K562 (cell line): ENCODE results near the gene DIS3L2. TPM values are rescaled to one million over a fixed set of nuclear protein-coding genes. Genes with fewer than 3 reads are reported as not detected.

Experiments used
- ATAC-seq: fragments of 200-7000 bp; cut with Tn5 transposase; 3 replicates; pipeline ENCODE4 v1.9.1; 2020; ENCODE audit warnings: moderate library complexity
- BruUV-seq: library from RNA; stranded (reverse); fragments of 400-500 nt; replicated peaks from 2 replicates; lab custom pipeline; 2021; lab: Mats Ljungman, UMichigan
- CTCF ChIA-PET: fragments of 300-600 bp; formaldehyde crosslinking; extraction: SDS; loops from one replicate; lab custom pipeline; 2021; ENCODE audit warnings: low intra/inter-chr PET ratio; lab: Yijun Ruan, JAX
- POLR2A ChIA-PET: fragments of 300-600, 350-650 bp; sonication (Branson Sonifier 250); formaldehyde crosslinking; extraction: SDS; loops from one replicate; lab custom pipeline; 2021; ENCODE audit warnings: antibody characterized with exemption, inconsistent platforms; lab: Yijun Ruan, JAX
- DNase-seq, 4 experiments: peaks; one replicate each; pipeline versions ENCODE4 v3.0.0 to v3.0.0-alpha.2; 2011 to 2018; ENCODE audit warnings: low spot score in 3 of 4, mixed read lengths in 3 of 4; ENCODE audit errors: extremely low read depth in 1 of 4
- FAIRE-seq: peaks from 2 replicates; lab custom pipeline; 2011; peaks lifted over from hg19 to GRCh38; lab: Jason Lieb, UNC
- H2AFZ ChIP-seq: 2 replicates; pipeline ENCODE4 v1.6.0; 2011; ENCODE audit warnings: low read depth, low read length, control low read depth, inconsistent platforms
- H3K27ac ChIP-seq: fragments of 200-600 bp; 3 replicates; pipeline ENCODE4 v1.8.0; 2011; ENCODE audit warnings: low read depth, mild to moderate bottlenecking, control low read depth, inconsistent platforms, low read length, moderate library complexity, mixed read lengths; ENCODE audit errors: extremely low read depth
- H3K27me3 ChIP-seq, 2 experiments: fragments of 300-600 bp in 1 of 2; 2 replicates in 1 of 2; 3 replicates in 1 of 2; pipeline versions ENCODE4 v1.6.0 to v1.8.0; 2011; ENCODE audit warnings: inconsistent platforms in 2 of 2, low read length in 2 of 2, mild to moderate bottlenecking in 1 of 2, mixed read lengths in 1 of 2, moderate library complexity in 1 of 2; ENCODE audit not compliant: control insufficient read depth in 2 of 2, insufficient read depth in 2 of 2
- H3K36me3 ChIP-seq: fragments of 300-600 bp; 3 replicates; pipeline ENCODE4 v1.8.0; 2011; ENCODE audit warnings: mild to moderate bottlenecking, low read length, inconsistent platforms; ENCODE audit not compliant: control insufficient read depth, insufficient read depth
- H3K4me1 ChIP-seq, 2 experiments: fragments of 200-600 bp in 1 of 2; replicated peaks in 1 of 2; 2 replicates in 1 of 2; 3 replicates in 1 of 2; pipeline versions ENCODE4 v1.5.1 to v1.8.0; 2011; ENCODE audit warnings: inconsistent platforms in 2 of 2, low read length in 2 of 2, mild to moderate bottlenecking in 1 of 2, mixed read lengths in 1 of 2, moderate library complexity in 1 of 2; ENCODE audit not compliant: control insufficient read depth in 2 of 2, insufficient read depth in 2 of 2
- H3K4me2 ChIP-seq: 2 replicates; pipeline ENCODE4 v1.6.1; 2011; ENCODE audit warnings: low read length, control low read depth, inconsistent platforms, mixed read lengths; ENCODE audit not compliant: insufficient read depth
- H3K4me3 ChIP-seq: fragments of 200-600 bp; sonication (generic), shearing (Covaris generic); 2 replicates; pipeline ENCODE4 v1.5.1; 2016; ENCODE audit warnings: control low read depth, inconsistent platforms
- H3K79me2 ChIP-seq: fragments of 200-600 bp; 3 replicates; pipeline ENCODE4 v1.8.0; 2011; ENCODE audit warnings: low read length, inconsistent platforms; ENCODE audit not compliant: control insufficient read depth, insufficient read depth
- H3K9ac ChIP-seq, 2 experiments: 2 replicates each; pipeline versions ENCODE4 v1.6.0 to v1.6.1; 2011; ENCODE audit warnings: low read depth in 2 of 2, low read length in 2 of 2, control low read depth in 1 of 2, inconsistent platforms in 1 of 2, mild to moderate bottlenecking in 1 of 2, mixed read lengths in 1 of 2; ENCODE audit not compliant: insufficient read depth in 1 of 2
- H3K9me1 ChIP-seq: one replicate; pipeline ENCODE4 v1.6.0; 2011; ENCODE audit warnings: inconsistent platforms, mild to moderate bottlenecking, low read length, moderate library complexity; ENCODE audit not compliant: control insufficient read depth, insufficient read depth
- H3K9me3 ChIP-seq: replicated peaks from 2 replicates; pipeline ENCODE4 v1.5.1; 2011; ENCODE audit warnings: low read depth, low read length, inconsistent platforms; ENCODE audit not compliant: control insufficient read depth, insufficient read depth
- H4K20me1 ChIP-seq: replicated peaks from 2 replicates; pipeline ENCODE4 v1.6.1; 2011; ENCODE audit warnings: low read length, inconsistent platforms, mixed read lengths; ENCODE audit not compliant: control insufficient read depth, insufficient read depth
- BMI1 ChIP-seq: fragments of 150-350 bp; IDR thresholded peaks from 2 replicates; pipeline ENCODE4 v1.6.1; 2014; ENCODE audit warnings: low read length
- ELK3 ChIP-seq: fragments of 450-650 bp; formaldehyde crosslinking; IDR thresholded peaks from 2 replicates; pipeline ENCODE4 v1.4.0; 2020; ENCODE audit warnings: mild to moderate bottlenecking
- HES1 ChIP-seq: fragments of 450-650 bp; IDR thresholded peaks from 2 replicates; pipeline ENCODE4 v1.6.1; 2016; ENCODE audit warnings: low read depth, mild to moderate bottlenecking, moderate library complexity
- HNRNPL ChIP-seq: fragments of 200-400 bp; formaldehyde crosslinking; IDR thresholded peaks from 2 replicates; pipeline ENCODE4 v1.6.1; 2017; ENCODE audit warnings: low read depth, mild to moderate bottlenecking, low read length
- NCOA1 ChIP-seq: fragments of 450-650 bp; IDR thresholded peaks from 2 replicates; pipeline ENCODE4 v1.6.1; 2016; ENCODE audit warnings: low read depth
- NEUROD1 ChIP-seq: fragments of 150-350 bp; IDR thresholded peaks from 2 replicates; pipeline ENCODE4 v1.6.1; 2014; ENCODE audit warnings: borderline replicate concordance, low read length, low read depth; ENCODE audit not compliant: partially characterized antibody
- NFATC3 ChIP-seq: fragments of 450-650 bp; IDR thresholded peaks from 2 replicates; pipeline ENCODE4 v1.6.1; 2017; ENCODE audit warnings: mild to moderate bottlenecking
- NR3C1 ChIP-seq: sonication (generic); formaldehyde crosslinking; IDR thresholded peaks from 2 replicates; pipeline ENCODE4 v1.8.1; 2022; ENCODE audit warnings: missing genetic modification reagents
- POLR3G ChIP-seq: IDR thresholded peaks from 2 replicates; pipeline ENCODE4 v1.6.1; 2011; ENCODE audit not compliant: insufficient read length, insufficient replicate concordance; ENCODE audit errors: extremely low read depth
- PRDM10 ChIP-seq: fragments of 450-650 bp; IDR thresholded peaks from 2 replicates; pipeline ENCODE4 v1.6.1; 2018; ENCODE audit not compliant: partially characterized antibody
- PRPF4 ChIP-seq: fragments of 200-400 bp; formaldehyde crosslinking; IDR thresholded peaks from one replicate; pipeline ENCODE4 v1.6.1; 2017; ENCODE audit warnings: low read length, low read depth, mild to moderate bottlenecking; ENCODE audit not compliant: insufficient read depth, poor library complexity, severe bottlenecking
- TCFL5 ChIP-seq: fragments of 250-450 bp; sonication (Bioruptor Pico); conservative IDR thresholded peaks from 2 replicates; pipeline ENCODE4 v1.6.1; 2021; ENCODE audit warnings: mild to moderate bottlenecking, moderate library complexity, matching md5 sums
- ZNF212 ChIP-seq: fragments of 450-650 bp; formaldehyde crosslinking; IDR thresholded peaks from 2 replicates; pipeline ENCODE4 v1.4.0; 2020; ENCODE audit warnings: mild to moderate bottlenecking
- ZNF277 ChIP-seq: fragments of 250-450 bp; sonication (Bioruptor Pico); IDR thresholded peaks from 2 replicates; pipeline ENCODE4 v1.8.0; 2022; ENCODE audit warnings: inconsistent platforms, mild to moderate bottlenecking, moderate library complexity, borderline replicate concordance
- ZNF316 ChIP-seq: fragments of 450-650 bp; IDR thresholded peaks from 2 replicates; pipeline ENCODE4 v1.6.1; 2016
- WGBS: fragments of 100-300 bp; shearing (Covaris generic); methylation state at CpG from one replicate; pipeline ENCODE4 v1.1.6; 2016; ENCODE audit warnings: low coverage, mixed read lengths; ENCODE audit not compliant: insufficient coverage; ENCODE audit errors: missing lambda C conversion rate; 5-methylcytosine and 5-hydroxymethylcytosine counted together
- in situ Hi-C: fragments of 300-500 bp; cut with MboI; formaldehyde crosslinking; loops from 4 replicates; pipeline ENCODE4 v1.15.0; 2018; ENCODE audit warnings: inconsistent platforms, mixed read lengths
- intact Hi-C: fragments of 100-400 bp; cut with micrococcal nuclease; formaldehyde crosslinking; loops from 2 replicates; pipeline ENCODE4 v1.14.2; 2022
- polyA plus RNA-seq, 8 experiments: library from polyadenylated mRNA; depleted of rRNA in 4 of 8; stranded (reverse) in 5 of 8; unstranded in 3 of 8; fragments of >200 nt; fragmentation: Nextera tagmentation in 2 of 8; fragmentation: Illumina TruSeq in 1 of 8; extraction: Ambion mirVana in 2 of 8; extraction: Trizol in 1 of 8; gene quantifications; 2 replicates each; pipeline versions ENCODE4 v1.2.1 to v1.2.3, GENCODE V29; 2011 to 2014; ENCODE audit warnings: inconsistent platforms in 1 of 8, missing spikeins in 1 of 8
- total RNA-seq, 7 experiments: library from RNA; depleted of rRNA in 6 of 7; stranded (reverse); fragments of >200 nt in 6 of 7; fragmentation: Illumina TruSeq in 2 of 7; extraction: Trizol in 2 of 7; gene quantifications; 2 replicates each; pipeline versions ENCODE4 v1.2.1 to v1.2.3, GENCODE V29; 2011 to 2021; ENCODE audit warnings: low replicate concordance in 1 of 7

The DIS3L2 gene
- total and polyA plus RNA-seq, 9 of the 15 experiments (the other 6 are each of a cell fraction or from before 2014, with no cell fraction given) = 1.5 to 19.2 (median 11.2) TPM

GRCh38 chr2:231934441-231935206 lies 26.9 kb upstream of the DIS3L2 start:
- no TSS peak for BruUV-seq
- Histone ChIP-seq H3K9me3 (no peaks in the 10 kb centered on the region), H3K27me3 (peaks cover 0 to 22% of the 10 kb centered on the region in 2 experiments; a peak in 4 of 5 replicates), H3K9ac (no peak overlapping the region), H3K9me1 (no peaks in the 10 kb centered on the region), H2AFZ (no peak overlapping the region), H3K4me1 (peaks cover 0 to 14% of the 10 kb centered on the region in 2 experiments; a peak in 2 of 5 replicates), H3K27ac (no peak overlapping the region), H3K4me3 (no peak overlapping the region), H4K20me1 (0 out of 2 replicates have a peak, but pooled peaks cover 4% of the 10 kb centered on the region), H3K79me2 (no peaks in the 10 kb centered on the region), H3K4me2 (no peak overlapping the region), H3K36me3 (no peaks in the 10 kb centered on the region)
- intact Hi-C loops (no loop called here), in situ Hi-C loops (no loop called here)
- FAIRE-seq (no peak), DNase-seq (no peak), ATAC-seq (no peak; the same call in 2 of the 3 replicates)
- WGBS = 31% methylated on average over 3 of the region's 8 CpGs
- TF ChIP-seq NFATC3 (no peak), NEUROD1 (no peak), PRDM10 (no peak), ZNF277 (no peak), HNRNPL (no peak), TCFL5 (CRISPR knock-in tag) (no peak), NR3C1 (no peak), BMI1 (no peak), POLR3G (no peak), PRPF4 (no peak), HES1 (no peak), NCOA1 (no peak), ZNF212 (CRISPR knock-in tag) (no peak), ZNF316 (no peak), ELK3 (CRISPR knock-in tag) (no peak)
- ChIA-PET CTCF (no interaction called here), POLR2A (no interaction called here)
